Smooth muscle cell (in vitro differentiated cells): Measurements from ENCODE around the gene P2RX5. TPM values are rescaled to one million over a fixed set of nuclear protein-coding genes. Genes with fewer than 3 reads are reported as not detected.

Experiments used
- DNase-seq: peaks from one replicate; lab custom pipeline; 2025; ENCODE audit not compliant: unreplicated experiment; lab: John Stamatoyannopoulos, UW
- H2AFZ ChIP-seq: fragments of 200-600 bp; sonication (generic); 2 replicates; pipeline ENCODE4 v1.6.0; 2016; ENCODE audit warnings: antibody characterized with exemption, low read depth, mild to moderate bottlenecking
- H3F3A ChIP-seq: fragments of 200-600 bp; sonication (generic); 2 replicates; pipeline ENCODE4 v1.6.0; 2017; ENCODE audit warnings: antibody characterized with exemption, low read depth
- H3K27ac ChIP-seq: fragments of 200-600 bp; sonication (generic); 2 replicates; pipeline ENCODE4 v1.5.1; 2016; ENCODE audit warnings: low read depth, mild to moderate bottlenecking
- H3K27me3 ChIP-seq: fragments of 200-600 bp; sonication (generic); 2 replicates; pipeline ENCODE4 v1.6.1; 2016; ENCODE audit warnings: low read depth, mild to moderate bottlenecking
- H3K36me3 ChIP-seq: fragments of 200-600 bp; sonication (generic); 2 replicates; pipeline ENCODE4 v1.5.1; 2016; ENCODE audit warnings: low read depth
- H3K4me1 ChIP-seq: fragments of 200-600 bp; sonication (generic); 2 replicates; pipeline ENCODE4 v1.5.1; 2016; ENCODE audit warnings: low read depth
- H3K4me2 ChIP-seq: fragments of 200-600 bp; sonication (generic); 2 replicates; pipeline ENCODE4 v1.6.0; 2016; ENCODE audit warnings: mild to moderate bottlenecking
- H3K4me3 ChIP-seq: fragments of 200-600 bp; sonication (generic); 2 replicates; pipeline ENCODE4 v1.5.1; 2016; ENCODE audit warnings: mild to moderate bottlenecking
- H3K79me2 ChIP-seq: fragments of 200-600 bp; sonication (generic); 2 replicates; pipeline ENCODE4 v1.6.0; 2016; ENCODE audit warnings: low read depth, mild to moderate bottlenecking
- H3K9ac ChIP-seq: fragments of 200-600 bp; sonication (generic); 2 replicates; pipeline ENCODE4 v1.6.0; 2016; ENCODE audit warnings: low read depth
- H3K9me3 ChIP-seq: fragments of 200-600 bp; sonication (generic); replicated peaks from 2 replicates; pipeline ENCODE4 v1.5.1; 2016; ENCODE audit warnings: low read depth
- H4K20me1 ChIP-seq: fragments of 200-600 bp; sonication (generic); 2 replicates; pipeline ENCODE4 v1.6.0; 2016; ENCODE audit warnings: low read depth
- WGBS: methylation state at CpG from one replicate; pipeline ENCODE4 v1.1.7; 2016; ENCODE audit warnings: low lambda C conversion rate; 5-methylcytosine and 5-hydroxymethylcytosine counted together
- polyA plus RNA-seq: library from polyadenylated mRNA; unstranded; fragments of >200 nt; fragmentation: Nextera tagmentation; extraction: Ambion mirVana; gene quantifications from 2 replicates; pipeline ENCODE4 v1.2.1, GENCODE V29; 2016
- total RNA-seq: library from RNA; depleted of rRNA; stranded (reverse); fragments of >200 nt; gene quantifications from 2 replicates; pipeline ENCODE4 v1.2.3, GENCODE V29; 2014
- TF ChIP-seq, protein P1 (sequence below): fragments of 200-600 bp; sonication (generic); IDR thresholded peaks from 2 replicates; pipeline ENCODE4 v1.5.1; 2017; ENCODE audit warnings: borderline replicate concordance, mild to moderate bottlenecking, antibody characterized with exemption; ENCODE audit not compliant: insufficient read depth, poor library complexity, severe bottlenecking

The P2RX5 gene
- total and polyA plus RNA-seq, 2 experiments from 2014 or later = not detected

DNA sequence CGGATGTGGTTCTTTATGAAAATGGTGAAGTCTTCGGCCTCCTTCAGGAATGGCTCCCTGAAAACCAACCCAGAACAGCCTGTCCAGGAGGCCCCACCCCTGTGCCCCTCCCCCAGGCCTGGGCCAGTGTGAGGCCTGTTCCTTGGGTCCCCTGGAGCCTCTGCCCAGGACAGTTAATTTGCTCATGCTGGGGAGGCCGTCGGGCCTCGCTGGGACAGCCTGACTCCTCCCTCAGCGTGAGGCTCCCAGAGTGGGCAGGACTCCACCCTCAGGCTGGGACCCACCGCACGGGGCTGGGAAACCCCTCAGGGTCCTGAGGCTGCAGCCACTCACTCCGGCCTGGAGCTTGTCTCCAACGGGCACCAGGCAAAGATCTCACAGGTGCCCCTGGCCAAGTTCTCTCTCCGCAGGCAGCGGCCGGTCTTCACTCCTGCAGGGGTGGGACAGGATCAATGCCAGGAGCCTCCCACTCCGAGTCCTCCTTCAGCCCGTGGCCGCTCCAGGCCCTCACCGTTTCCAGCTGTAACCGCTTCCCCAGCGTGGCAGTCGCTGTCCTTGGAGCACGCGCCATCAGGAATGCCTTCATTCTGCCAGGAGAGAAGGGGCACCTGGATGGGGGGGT is 5.8 kb downstream of the P2RX5 start:
- no peak for DNase-seq
- Histone ChIP-seq H3K4me2 (no peak overlapping the region), H3K27me3 (peaks cover 25% of the 10 kb centered on the region), H3K4me3 (no peak overlapping the region), H3K9ac (no peak overlapping the region), H4K20me1 (no peaks in the 10 kb centered on the region), H3K4me1 (no peaks in the 10 kb centered on the region), H3K27ac (no peak overlapping the region), H3F3A (no peaks in the 10 kb centered on the region), H3K79me2 (no peaks in the 10 kb centered on the region), H2AFZ (no peak overlapping the region), H3K9me3 (no peaks in the 10 kb centered on the region), H3K36me3 (no peaks in the 10 kb centered on the region)
- TF ChIP-seq, protein P1, sequence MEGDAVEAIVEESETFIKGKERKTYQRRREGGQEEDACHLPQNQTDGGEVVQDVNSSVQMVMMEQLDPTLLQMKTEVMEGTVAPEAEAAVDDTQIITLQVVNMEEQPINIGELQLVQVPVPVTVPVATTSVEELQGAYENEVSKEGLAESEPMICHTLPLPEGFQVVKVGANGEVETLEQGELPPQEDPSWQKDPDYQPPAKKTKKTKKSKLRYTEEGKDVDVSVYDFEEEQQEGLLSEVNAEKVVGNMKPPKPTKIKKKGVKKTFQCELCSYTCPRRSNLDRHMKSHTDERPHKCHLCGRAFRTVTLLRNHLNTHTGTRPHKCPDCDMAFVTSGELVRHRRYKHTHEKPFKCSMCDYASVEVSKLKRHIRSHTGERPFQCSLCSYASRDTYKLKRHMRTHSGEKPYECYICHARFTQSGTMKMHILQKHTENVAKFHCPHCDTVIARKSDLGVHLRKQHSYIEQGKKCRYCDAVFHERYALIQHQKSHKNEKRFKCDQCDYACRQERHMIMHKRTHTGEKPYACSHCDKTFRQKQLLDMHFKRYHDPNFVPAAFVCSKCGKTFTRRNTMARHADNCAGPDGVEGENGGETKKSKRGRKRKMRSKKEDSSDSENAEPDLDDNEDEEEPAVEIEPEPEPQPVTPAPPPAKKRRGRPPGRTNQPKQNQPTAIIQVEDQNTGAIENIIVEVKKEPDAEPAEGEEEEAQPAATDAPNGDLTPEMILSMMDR = no peak
- 91% methylated on average over 18 of the region's 22 CpGs for WGBS

DNA sequence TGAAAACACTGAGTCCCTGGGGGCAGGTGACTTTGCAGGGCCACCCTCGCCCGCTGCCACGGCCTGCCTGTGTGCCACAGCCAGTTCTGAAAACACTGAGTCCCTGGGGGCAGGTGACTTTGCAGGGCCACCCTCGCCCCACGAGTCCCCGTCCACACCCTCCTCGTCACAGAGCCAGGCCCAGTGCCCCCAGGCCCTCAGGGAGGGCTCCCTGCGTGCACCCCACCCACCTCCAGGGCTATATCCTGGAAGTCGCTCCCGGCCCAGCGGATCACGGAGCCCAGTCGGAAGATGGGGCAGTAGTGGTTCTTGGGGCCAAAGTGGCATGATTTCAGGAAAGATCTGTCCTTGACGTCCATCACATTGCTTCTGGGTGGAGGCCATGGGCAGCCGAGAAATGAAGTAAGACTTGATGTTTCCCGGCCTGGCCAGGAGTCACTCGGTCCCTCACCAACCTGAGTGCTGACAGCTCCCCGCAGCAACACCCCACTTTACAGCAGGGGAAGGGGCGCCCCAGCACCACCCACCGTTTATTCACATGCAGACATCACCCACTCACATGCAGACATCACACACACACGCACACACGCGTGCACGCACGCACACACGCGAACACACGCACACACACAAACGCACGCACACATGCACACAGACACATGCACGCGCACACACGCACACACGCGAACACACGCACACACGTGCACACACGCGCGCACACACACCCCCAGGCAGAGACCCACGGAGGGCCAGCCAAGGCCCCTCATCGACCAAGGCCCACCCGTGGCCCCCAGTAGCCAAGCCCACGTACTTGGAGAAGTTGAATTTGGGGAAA is 6.5 kb downstream of the P2RX5 start:
- Histone ChIP-seq H3K27ac (no peak overlapping the region), H3K9me3 (no peaks in the 10 kb centered on the region), H3F3A (no peaks in the 10 kb centered on the region), H3K9ac (no peak overlapping the region), H3K79me2 (no peaks in the 10 kb centered on the region), H3K4me1 (no peaks in the 10 kb centered on the region), H3K36me3 (no peaks in the 10 kb centered on the region), H2AFZ (no peak overlapping the region), H3K4me2 (no peak overlapping the region), H3K27me3 (peaks cover 18% of the 10 kb centered on the region), H4K20me1 (no peaks in the 10 kb centered on the region), H3K4me3 (no peak overlapping the region)
- no peak for DNase-seq
- 95% methylated on average over 39 of the region's 44 CpGs for WGBS
- TF ChIP-seq, protein P1 = no peak

DNA sequence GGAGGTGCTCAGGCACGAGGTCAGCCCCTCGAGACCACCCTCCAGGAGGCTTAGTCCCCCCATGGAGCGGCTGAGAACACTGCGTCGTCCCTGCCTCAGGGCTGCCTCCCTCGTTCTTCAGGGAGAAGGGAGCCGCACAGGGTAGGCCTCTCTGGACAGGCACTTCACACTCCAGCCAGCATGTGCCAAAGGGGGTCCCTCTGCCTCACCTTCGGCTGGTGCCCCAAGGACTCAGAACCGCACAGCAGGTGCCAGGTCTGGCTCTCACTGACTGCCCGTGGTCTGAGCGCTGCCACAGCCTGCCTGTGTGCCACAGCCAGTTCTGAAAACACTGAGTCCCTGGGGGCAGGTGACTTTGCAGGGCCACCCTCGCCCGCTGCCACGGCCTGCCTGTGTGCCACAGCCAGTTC is 7.1 kb downstream of the P2RX5 start:
- H3K9ac ChIP-seq = no peak overlapping the region
- H4K20me1 ChIP-seq = no peaks in the 10 kb centered on the region
- no peaks in the 10 kb centered on the region for H3K36me3 ChIP-seq
- no peak overlapping the region for H3K27ac ChIP-seq
- DNase-seq = no peak
- no peaks in the 10 kb centered on the region for H3K79me2 ChIP-seq
- H3K27me3 ChIP-seq = peaks cover 11% of the 10 kb centered on the region
- H3K4me1 ChIP-seq = no peaks in the 10 kb centered on the region
- no peaks in the 10 kb centered on the region for H3F3A ChIP-seq
- TF ChIP-seq, protein P1 = no peak
- no peak overlapping the region for H2AFZ ChIP-seq
- 90% methylated on average over 14 of the region's 14 CpGs for WGBS
- H3K4me2 ChIP-seq = no peak overlapping the region
- H3K4me3 ChIP-seq = no peak overlapping the region
- H3K9me3 ChIP-seq = no peaks in the 10 kb centered on the region
